Tibial artery (tissue), 4 donors: ENCODE measurements around the gene ASRGL1.
A peak's percentile ranks its signal among the peaks of the same experiment; 100 is the strongest.
"Not testable (repeated sequence)": the region's sequence is repeated elsewhere in the genome, so short reads cannot be mapped to it uniquely, and the experiment has no call there.

Experiments used
- DNase-seq, 2 donors: peaks; one replicate each; pipeline ENCODE4 v3.0.0-alpha.2; 2019
- H3K27ac ChIP-seq, 2 donors: fragments of 200-600 bp; sonication (generic) in 1 of 2; 1 replicate in 1 of 2; 2 replicates in 1 of 2; pipeline ENCODE4 v1.5.1; 2018 to 2019; ENCODE audit warnings: mild to moderate bottlenecking in 1 of 2
- H3K27me3 ChIP-seq, 2 donors: fragments of 200-600 bp; sonication (generic) in 1 of 2; one replicate each; pipeline versions ENCODE4 v1.5.1 to v1.6.0; 2016 to 2019
- H3K36me3 ChIP-seq, 3 donors: fragments of 200-600 bp; sonication (generic) in 2 of 3; one replicate each; pipeline ENCODE4 v1.5.1; 2016 to 2019; ENCODE audit warnings: mild to moderate bottlenecking in 2 of 3
- H3K4me1 ChIP-seq, 4 donors: fragments of 200-600 bp; sonication (generic) in 2 of 4; 1 replicate in 3 of 4; 2 replicates in 1 of 4; pipeline ENCODE4 v1.5.1; 2016 to 2019
- H3K4me3 ChIP-seq, 2 donors: fragments of 200-600 bp; sonication (generic) in 1 of 2; 1 replicate in 1 of 2; 2 replicates in 1 of 2; pipeline ENCODE4 v1.5.1; 2018 to 2019; ENCODE audit warnings: mild to moderate bottlenecking in 2 of 2
- H3K9me3 ChIP-seq, 3 donors: fragments of 200-600 bp; sonication (generic) in 1 of 3; one replicate each; pipeline ENCODE4 v1.5.1; 2016 to 2019
- CTCF ChIP-seq, 2 experiments: fragments of 200-600 bp in 1 of 2; fragments of 450-650 bp in 1 of 2; IDR thresholded peaks; one replicate each; pipeline ENCODE4 v1.5.1; 2017 to 2019; ENCODE audit warnings: antibody characterized with exemption in 2 of 2, mild to moderate bottlenecking in 1 of 2, moderate library complexity in 1 of 2
- intact Hi-C: fragments of 100-400 bp; cut with DNase I; formaldehyde crosslinking; loops from one replicate; pipeline ENCODE4 v1.15.0; 2023; ENCODE audit warnings: low total_unique reads

The ASRGL1 gene

GRCh38 chr11:62373464-62374119 lies 36.3 kb downstream of the ASRGL1 start:
- Histone ChIP-seq H3K27ac (no peak overlapping the region), H3K27me3 (no peaks in the 10 kb centered on the region), H3K4me1 (no peaks in the 10 kb centered on the region), H3K4me3 (no peak overlapping the region), H3K36me3 (no peaks in the 10 kb centered on the region), H3K9me3 (no peaks in the 10 kb centered on the region)
- intact Hi-C loops: no loop called here
- no peak for TF ChIP-seq CTCF (IDR thresholded peaks at IDR 0.05)
- DNase-seq: no peak

GRCh38 chr11:62374801-62375200 lies 37.6 kb downstream of the ASRGL1 start:
- intact Hi-C loops: no loop called here
- no peak for DNase-seq
- no peaks in the 10 kb centered on the region for H3K4me1 ChIP-seq
- H3K27ac ChIP-seq: no peak overlapping the region
- TF ChIP-seq CTCF (IDR thresholded peaks at IDR 0.05): no peak
- no peaks in the 10 kb centered on the region for H3K27me3 ChIP-seq
- H3K36me3 ChIP-seq: no peaks in the 10 kb centered on the region
- no peak overlapping the region for H3K4me3 ChIP-seq
- H3K9me3 ChIP-seq: no peaks in the 10 kb centered on the region

- intact Hi-C loops: loop anchor here (1.0 kb wide), 1 partner anchor 39 kb away; no protein-coding TSS in a partner anchor
Observed at GRCh38 chr11:62378459-62379063, 41.3 kb downstream of the ASRGL1 start.

GRCh38 chr11:62379586-62379985 lies 42.3 kb downstream of the ASRGL1 start:
- H3K36me3 ChIP-seq, DNase-seq, H3K27me3 ChIP-seq, H3K9me3 ChIP-seq, H3K4me3 ChIP-seq, H3K4me1 ChIP-seq, intact Hi-C loops, H3K27ac ChIP-seq: not testable (repeated sequence)

More at GRCh38 chr11:62378459-62379063, 41.3 kb downstream of the ASRGL1 start:
- DNase-seq: peak in 1 of 2 donors; percentile 43
- H3K4me1 ChIP-seq, H3K4me3 ChIP-seq, H3K9me3 ChIP-seq, H3K27me3 ChIP-seq, H3K36me3 ChIP-seq, H3K27ac ChIP-seq: not testable (repeated sequence)
- peak; percentile 32 to 43 for TF ChIP-seq CTCF (IDR thresholded peaks at IDR 0.05)

- H3K27me3 ChIP-seq, H3K4me3 ChIP-seq, H3K4me1 ChIP-seq, H3K9me3 ChIP-seq, intact Hi-C loops, H3K27ac ChIP-seq, H3K36me3 ChIP-seq: not testable (repeated sequence)
- peak in 1 of 2 donors; percentile 70 for DNase-seq
- TF ChIP-seq CTCF (IDR thresholded peaks at IDR 0.05): peak; percentile 69 to 81
Observed at GRCh38 chr11:62380821-62381245, 43.6 kb downstream of the ASRGL1 start.

- DNase-seq: no peak
- H3K27ac ChIP-seq: no peak overlapping the region
Observed at GRCh38 chr11:62383822-62384221, 46.6 kb downstream of the ASRGL1 start.

GRCh38 chr11:62386083-62386482 lies 48.8 kb downstream of the ASRGL1 start:
- DNase-seq, H3K9me3 ChIP-seq, intact Hi-C loops, H3K4me1 ChIP-seq, H3K36me3 ChIP-seq, H3K27ac ChIP-seq, H3K4me3 ChIP-seq, H3K27me3 ChIP-seq: not testable (repeated sequence)

More at GRCh38 chr11:62383822-62384221, 46.6 kb downstream of the ASRGL1 start:
- no peaks in the 10 kb centered on the region for H3K27me3 ChIP-seq
- no peak for TF ChIP-seq CTCF (IDR thresholded peaks at IDR 0.05)
- intact Hi-C loops: no loop called here
- H3K4me3 ChIP-seq: no peak overlapping the region
- H3K36me3 ChIP-seq: no peaks in the 10 kb centered on the region
- H3K4me1 ChIP-seq: peaks cover 0 to 5% (median 1%) of the 10 kb centered on the region in 4 donors
- no peaks in the 10 kb centered on the region for H3K9me3 ChIP-seq
